Osteoblast (primary cell): ENCODE results near the gene SLC35G1. TPM values are rescaled to one million over a fixed set of nuclear protein-coding genes. Genes with fewer than 3 reads are reported as not detected.
A peak's percentile ranks its signal among the peaks of the same experiment; 100 is the strongest.

Source experiments
- DNase-seq: peaks from one replicate; pipeline ENCODE4 v3.0.0; 2011; ENCODE audit warnings: low spot score, mixed read lengths; ENCODE audit not compliant: insufficient read length; ENCODE audit errors: missing footprints
- H2AFZ ChIP-seq: 2 replicates; pipeline ENCODE4 v1.6.0; 2011; ENCODE audit warnings: mild to moderate bottlenecking, low read length
- H3K27ac ChIP-seq: 2 replicates; pipeline ENCODE4 v1.5.1; 2011; ENCODE audit warnings: mild to moderate bottlenecking, low read depth, low read length, moderate library complexity
- H3K27me3 ChIP-seq: 2 replicates; pipeline ENCODE4 v1.6.0; 2012; ENCODE audit warnings: mild to moderate bottlenecking, control low read depth, inconsistent platforms, low read length, moderate library complexity; ENCODE audit not compliant: insufficient read depth
- H3K36me3 ChIP-seq: 2 replicates; pipeline ENCODE4 v1.5.1; 2011; ENCODE audit warnings: mild to moderate bottlenecking, low read length, control low read depth, moderate library complexity; ENCODE audit not compliant: insufficient read depth
- H3K4me1 ChIP-seq: 2 replicates; pipeline ENCODE4 v1.5.1; 2011; ENCODE audit warnings: mild to moderate bottlenecking, low read length, control low read depth, moderate library complexity; ENCODE audit not compliant: insufficient read depth
- H3K4me2 ChIP-seq: 2 replicates; pipeline ENCODE4 v1.6.0; 2011; ENCODE audit warnings: mild to moderate bottlenecking, low read length; ENCODE audit not compliant: insufficient read depth
- H3K4me3 ChIP-seq: fragments of 200-600 bp; sonication (generic); 3 replicates; pipeline ENCODE4 v1.5.1; 2012; ENCODE audit warnings: mild to moderate bottlenecking, low read length, inconsistent platforms; ENCODE audit not compliant: insufficient read depth
- H3K79me2 ChIP-seq: 2 replicates; pipeline ENCODE4 v1.6.0; 2012; ENCODE audit warnings: mild to moderate bottlenecking, low read length, control low read depth, inconsistent platforms; ENCODE audit not compliant: insufficient read depth
- H3K9me3 ChIP-seq: 2 replicates; pipeline ENCODE4 v1.5.1; 2011; ENCODE audit warnings: low read depth, low read length, control low read depth
- H4K20me1 ChIP-seq: 2 replicates; pipeline ENCODE4 v1.6.0; 2012; ENCODE audit warnings: mild to moderate bottlenecking, low read length, control low read depth; ENCODE audit not compliant: insufficient read depth
- total RNA-seq: library from RNA; depleted of rRNA; stranded (reverse); fragments of >200 nt; gene quantifications from 2 replicates; pipeline ENCODE4 v1.2.3, GENCODE V29; 2012
- TF ChIP-seq, protein P1 (sequence below): IDR thresholded peaks from 2 replicates; pipeline ENCODE4 v1.5.1; 2011; ENCODE audit warnings: mild to moderate bottlenecking, low read depth, low read length, moderate library complexity; ENCODE audit errors: extremely low read depth

Gene SLC35G1
- total RNA-seq, 1 donor: 5.4 TPM

DNA sequence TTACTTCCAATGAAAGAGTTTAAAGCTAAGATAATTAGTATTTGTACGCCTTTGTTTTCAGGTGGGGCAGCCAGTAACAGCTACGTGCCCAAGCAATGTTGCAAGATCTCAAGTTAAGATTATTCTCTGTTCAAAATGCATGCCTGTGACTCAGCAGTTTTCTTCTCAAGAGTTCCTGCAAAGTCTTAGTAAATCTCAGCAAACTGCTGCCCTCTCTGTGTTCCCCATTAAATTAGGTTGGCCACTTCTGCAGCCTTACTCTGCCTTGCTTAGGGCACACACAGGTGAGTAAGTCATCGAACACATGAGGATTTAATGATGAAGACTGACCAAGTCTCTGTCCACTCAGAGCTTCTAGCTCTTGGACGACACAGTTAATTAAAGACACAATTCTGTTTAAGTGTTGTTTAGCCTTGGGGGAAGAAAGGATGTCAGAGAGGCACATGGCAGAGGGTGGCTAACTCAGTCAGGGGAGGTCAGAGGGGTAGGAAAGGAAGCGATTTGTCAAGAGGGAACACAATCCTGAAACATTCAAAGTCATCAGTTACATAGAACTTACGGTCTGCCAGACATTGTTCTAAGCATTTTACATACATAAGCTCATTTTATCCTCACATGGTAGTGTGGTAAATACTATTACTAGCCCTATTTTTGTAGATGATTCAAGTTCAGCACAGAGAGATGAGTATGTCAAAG is 20.2 kb upstream of the SLC35G1 start:
- Histone ChIP-seq H3K36me3 (no peaks in the 10 kb centered on the region), H2AFZ (peak overlapping the region; percentile 28), H4K20me1 (no peaks in the 10 kb centered on the region), H3K79me2 (no peaks in the 10 kb centered on the region), H3K4me2 (peak overlapping the region; percentile 20), H3K4me1 (peaks cover 13% of the 10 kb centered on the region), H3K27me3 (peaks cover under 1% of the 10 kb centered on the region), H3K27ac (no peak overlapping the region), H3K4me3 (no peak overlapping the region), H3K9me3 (no peaks in the 10 kb centered on the region)
- DNase-seq: no peak
- TF ChIP-seq, protein P1, sequence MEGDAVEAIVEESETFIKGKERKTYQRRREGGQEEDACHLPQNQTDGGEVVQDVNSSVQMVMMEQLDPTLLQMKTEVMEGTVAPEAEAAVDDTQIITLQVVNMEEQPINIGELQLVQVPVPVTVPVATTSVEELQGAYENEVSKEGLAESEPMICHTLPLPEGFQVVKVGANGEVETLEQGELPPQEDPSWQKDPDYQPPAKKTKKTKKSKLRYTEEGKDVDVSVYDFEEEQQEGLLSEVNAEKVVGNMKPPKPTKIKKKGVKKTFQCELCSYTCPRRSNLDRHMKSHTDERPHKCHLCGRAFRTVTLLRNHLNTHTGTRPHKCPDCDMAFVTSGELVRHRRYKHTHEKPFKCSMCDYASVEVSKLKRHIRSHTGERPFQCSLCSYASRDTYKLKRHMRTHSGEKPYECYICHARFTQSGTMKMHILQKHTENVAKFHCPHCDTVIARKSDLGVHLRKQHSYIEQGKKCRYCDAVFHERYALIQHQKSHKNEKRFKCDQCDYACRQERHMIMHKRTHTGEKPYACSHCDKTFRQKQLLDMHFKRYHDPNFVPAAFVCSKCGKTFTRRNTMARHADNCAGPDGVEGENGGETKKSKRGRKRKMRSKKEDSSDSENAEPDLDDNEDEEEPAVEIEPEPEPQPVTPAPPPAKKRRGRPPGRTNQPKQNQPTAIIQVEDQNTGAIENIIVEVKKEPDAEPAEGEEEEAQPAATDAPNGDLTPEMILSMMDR: no peak

GRCh38 chr10:93874309-93875031 is 19.3 kb upstream of the SLC35G1 start:
- H3K27ac ChIP-seq: no peak overlapping the region
- H3K4me3 ChIP-seq: no peak overlapping the region
- TF ChIP-seq, protein P1: no peak
- no peaks in the 10 kb centered on the region for H3K27me3 ChIP-seq
- DNase-seq: no peak
- no peak overlapping the region for H2AFZ ChIP-seq
- no peak overlapping the region for H3K4me2 ChIP-seq
- peaks cover 13% of the 10 kb centered on the region for H3K4me1 ChIP-seq
- H3K36me3 ChIP-seq: no peaks in the 10 kb centered on the region
- H3K9me3 ChIP-seq: no peaks in the 10 kb centered on the region
- no peaks in the 10 kb centered on the region for H3K79me2 ChIP-seq
- H4K20me1 ChIP-seq: no peaks in the 10 kb centered on the region

DNA sequence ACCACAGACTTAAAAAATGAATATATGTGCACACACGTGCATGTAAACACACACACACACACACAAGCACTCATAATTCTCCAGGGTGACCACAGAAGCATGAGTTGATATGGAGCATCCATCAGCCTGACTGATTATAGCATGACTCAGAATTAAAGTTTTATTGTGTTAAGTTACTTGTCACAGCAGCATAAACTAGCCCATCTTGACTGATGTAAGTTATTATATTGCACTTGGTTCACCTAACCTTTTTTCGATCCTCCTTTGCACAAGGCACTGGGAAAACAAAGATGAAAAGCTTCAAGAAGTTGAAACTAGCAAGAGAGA is 18.8 kb upstream of the SLC35G1 start:
- H3K4me1 ChIP-seq: peaks cover 13% of the 10 kb centered on the region
- no peaks in the 10 kb centered on the region for H4K20me1 ChIP-seq
- DNase-seq: no peak

GRCh38 chr10:93876381-93876780 is 17.4 kb upstream of the SLC35G1 start:
- H3K27me3 ChIP-seq: peaks cover 9% of the 10 kb centered on the region
- DNase-seq: no peak
- no peaks in the 10 kb centered on the region for H4K20me1 ChIP-seq
- H3K27ac ChIP-seq: peak overlapping the region; percentile 25
- H3K4me2 ChIP-seq: no peak overlapping the region
- H3K36me3 ChIP-seq: no peaks in the 10 kb centered on the region
- H3K4me3 ChIP-seq: no peak overlapping the region
- H3K9me3 ChIP-seq: no peaks in the 10 kb centered on the region
- no peak overlapping the region for H2AFZ ChIP-seq
- peaks cover 13% of the 10 kb centered on the region for H3K4me1 ChIP-seq
- TF ChIP-seq, protein P1: no peak
- H3K79me2 ChIP-seq: no peaks in the 10 kb centered on the region

More for the DNA sequence above, 18.8 kb upstream of the SLC35G1 start:
- Histone ChIP-seq H2AFZ (no peak overlapping the region), H3K27me3 (no peaks in the 10 kb centered on the region), H3K36me3 (no peaks in the 10 kb centered on the region), H3K27ac (no peak overlapping the region), H3K79me2 (no peaks in the 10 kb centered on the region), H3K9me3 (no peaks in the 10 kb centered on the region), H3K4me3 (no peak overlapping the region), H3K4me2 (no peak overlapping the region)
- TF ChIP-seq, protein P1: no peak
